GM12878 (cell line): ENCODE results near the gene KANTR. TPM values are rescaled to one million over a fixed set of nuclear protein-coding genes. Genes with fewer than 3 reads are reported as not detected.

Source experiments
- CUX1 ChIP-seq: IDR thresholded peaks from 2 replicates; pipeline ENCODE4 v1.6.1; 2012; ENCODE audit warnings: improper control_type of control experiment, low read depth, low read length; ENCODE audit not compliant: insufficient replicate concordance
- RBBP5 ChIP-seq: fragments of 200-600 bp; sonication (generic); conservative IDR thresholded peaks from 2 replicates; pipeline ENCODE4 v1.6.1; 2016
- SMARCA5 ChIP-seq: fragments of 450-650 bp; IDR thresholded peaks from 2 replicates; pipeline ENCODE4 v1.6.1; 2017; ENCODE audit warnings: mild to moderate bottlenecking
- ZNF592 ChIP-seq: fragments of 450-650 bp; IDR thresholded peaks from 2 replicates; pipeline ENCODE4 v1.6.1; 2017; ENCODE audit warnings: mild to moderate bottlenecking, moderate library complexity
- polyA plus RNA-seq, 11 experiments: library from polyadenylated mRNA; depleted of rRNA in 4 of 11; unstranded in 6 of 11; stranded (reverse) in 5 of 11; fragments of >200 nt; fragmentation: Nextera tagmentation in 4 of 11; fragmentation: Illumina TruSeq in 1 of 11; extraction: Ambion mirVana in 4 of 11; extraction: Trizol in 1 of 11; gene quantifications; 1 replicate in 1 of 11; 2 replicates in 10 of 11; pipeline versions ENCODE4 v1.2.1 to v1.2.3, GENCODE V29; 2011 to 2016; ENCODE audit warnings: inconsistent platforms in 2 of 11, missing spikeins in 2 of 11, low read depth in 1 of 11
- total RNA-seq, 4 experiments: library from RNA; depleted of rRNA in 3 of 4; stranded (reverse); fragments of >200 nt in 3 of 4; fragmentation: Illumina TruSeq in 1 of 4; extraction: Trizol in 1 of 4; gene quantifications; 2 replicates each; pipeline versions ENCODE4 v1.2.1 to v1.2.3, GENCODE V29; 2013 to 2021

The KANTR gene
- total and polyA plus RNA-seq, 10 of the 15 experiments (the other 5 are each of a cell fraction or from before 2014, with no cell fraction given), result 1.00 to 14.8 (median 5.5) TPM

- TF ChIP-seq SMARCA5 (no peak), RBBP5 (no peak), ZNF592 (no peak), CUX1 (no peak)
Measured at GRCh38 chrX:53133400-53133799, 39.5 kb downstream of the KANTR start (continued).
